Gastroesophageal sphincter (tissue), 4 donors: ENCODE results near the gene SORBS1. TPM values are rescaled to one million over a fixed set of nuclear protein-coding genes. Genes with fewer than 3 reads are reported as not detected.

Experiments used
- ATAC-seq: fragments of 150-250 bp; one replicate; pipeline ENCODE4 v1.9.1; 2016; ENCODE audit warnings: mild to moderate bottlenecking, moderate library complexity
- H3K27ac ChIP-seq, 4 donors: fragments of 200-600 bp; sonication (generic) in 3 of 4; 1 replicate in 3 of 4; 2 replicates in 1 of 4; pipeline ENCODE4 v1.5.1; 2016 to 2019
- H3K27me3 ChIP-seq: fragments of 200-600 bp; sonication (generic); one replicate; pipeline ENCODE4 v1.5.1; 2019
- H3K36me3 ChIP-seq, 2 donors: fragments of 200-600 bp; sonication (generic); one replicate each; pipeline ENCODE4 v1.5.1; 2019; ENCODE audit warnings: control low read depth in 1 of 2
- H3K4me1 ChIP-seq, 3 donors: fragments of 200-600 bp; sonication (generic); 1 replicate in 2 of 3; 2 replicates in 1 of 3; pipeline ENCODE4 v1.5.1; 2016 to 2019; ENCODE audit warnings: control low read depth in 2 of 3
- H3K4me3 ChIP-seq, 2 donors: fragments of 200-600 bp; sonication (generic); one replicate each; pipeline ENCODE4 v1.5.1; 2019; ENCODE audit warnings: mild to moderate bottlenecking in 1 of 2, moderate library complexity in 1 of 2
- H3K9me3 ChIP-seq, 3 donors: fragments of 200-600 bp; sonication (generic); one replicate each; pipeline ENCODE4 v1.5.1; 2017 to 2019; ENCODE audit warnings: control low read depth in 2 of 3
- EP300 ChIP-seq: sonication (generic); formaldehyde crosslinking; IDR thresholded peaks from one replicate; pipeline ENCODE4 v1.6.1; 2017; ENCODE audit warnings: antibody characterized with exemption, mild to moderate bottlenecking
- POLR2A ChIP-seq, 2 donors: fragments of 450-650 bp; IDR thresholded peaks; one replicate each; pipeline ENCODE4 v1.6.1; 2017; ENCODE audit warnings: antibody characterized with exemption in 2 of 2, mild to moderate bottlenecking in 2 of 2, moderate library complexity in 1 of 2
- POLR2AphosphoS5 ChIP-seq: sonication (generic); formaldehyde crosslinking; IDR thresholded peaks from one replicate; pipeline ENCODE4 v1.6.1; 2017; ENCODE audit warnings: antibody characterized with exemption
- WGBS, 2 donors: methylation state at CpG; one replicate each; pipeline ENCODE4 v1.1.5; 2018; ENCODE audit warnings: low coverage in 1 of 2; 5-methylcytosine and 5-hydroxymethylcytosine counted together
- total RNA-seq, 4 donors: library from RNA; depleted of rRNA; stranded (reverse); fragments of >200 nt; gene quantifications; one replicate each; pipeline ENCODE4 v1.1.0, GENCODE V29; 2016
- TF ChIP-seq, protein P1 (sequence below), 4 experiments: fragments of 200-600 bp in 2 of 4; fragments of 450-650 bp in 2 of 4; sonication (generic) in 1 of 4; IDR thresholded peaks; one replicate each; pipeline ENCODE4 v1.5.1; 2017 to 2019; ENCODE audit warnings: antibody characterized with exemption in 4 of 4, mild to moderate bottlenecking in 2 of 4, moderate library complexity in 2 of 4

Gene SORBS1
- total RNA-seq, 4 donors from 2014 or later, result 1,866 to 2,220 (median 1,948) TPM

DNA sequence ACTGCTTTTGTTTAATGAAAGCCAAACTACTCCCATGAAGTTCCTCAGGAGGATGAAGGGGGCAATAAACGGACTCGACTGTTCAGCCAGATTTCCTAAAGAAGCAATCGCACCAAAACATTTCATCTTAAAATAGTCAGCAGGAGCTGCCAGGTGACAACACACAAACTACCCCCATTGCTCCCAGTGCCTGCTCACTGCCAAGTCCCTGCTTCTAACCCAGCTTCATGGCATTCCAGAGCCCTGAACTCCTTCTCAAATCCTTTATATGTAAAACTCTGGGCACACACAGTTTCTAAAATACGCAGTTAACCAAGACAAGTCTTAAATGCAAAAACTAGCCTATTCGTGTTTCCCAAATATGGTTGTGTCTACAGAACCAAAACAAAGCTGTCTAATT, 110.0 kb downstream of the SORBS1 start:
- peaks cover 17 to 97% (median 47%) of the 10 kb centered on the region in 3 donors for H3K4me1 ChIP-seq
- 22 to 32% methylated on average over 4 of the region's 5 CpGs for WGBS, 2 donors
- TF ChIP-seq POLR2AphosphoS5 (peak; percentile 75), EP300 (peak; percentile 70), POLR2A (IDR thresholded peaks at IDR 0.05) (no peak)
- TF ChIP-seq, protein P1, sequence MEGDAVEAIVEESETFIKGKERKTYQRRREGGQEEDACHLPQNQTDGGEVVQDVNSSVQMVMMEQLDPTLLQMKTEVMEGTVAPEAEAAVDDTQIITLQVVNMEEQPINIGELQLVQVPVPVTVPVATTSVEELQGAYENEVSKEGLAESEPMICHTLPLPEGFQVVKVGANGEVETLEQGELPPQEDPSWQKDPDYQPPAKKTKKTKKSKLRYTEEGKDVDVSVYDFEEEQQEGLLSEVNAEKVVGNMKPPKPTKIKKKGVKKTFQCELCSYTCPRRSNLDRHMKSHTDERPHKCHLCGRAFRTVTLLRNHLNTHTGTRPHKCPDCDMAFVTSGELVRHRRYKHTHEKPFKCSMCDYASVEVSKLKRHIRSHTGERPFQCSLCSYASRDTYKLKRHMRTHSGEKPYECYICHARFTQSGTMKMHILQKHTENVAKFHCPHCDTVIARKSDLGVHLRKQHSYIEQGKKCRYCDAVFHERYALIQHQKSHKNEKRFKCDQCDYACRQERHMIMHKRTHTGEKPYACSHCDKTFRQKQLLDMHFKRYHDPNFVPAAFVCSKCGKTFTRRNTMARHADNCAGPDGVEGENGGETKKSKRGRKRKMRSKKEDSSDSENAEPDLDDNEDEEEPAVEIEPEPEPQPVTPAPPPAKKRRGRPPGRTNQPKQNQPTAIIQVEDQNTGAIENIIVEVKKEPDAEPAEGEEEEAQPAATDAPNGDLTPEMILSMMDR (IDR thresholded peaks at IDR 0.05), result no peak
- peak overlapping the region; percentile 84 to 97 (median 93) for H3K27ac ChIP-seq
- no peaks in the 10 kb centered on the region for H3K36me3 ChIP-seq
- no peak overlapping the region for H3K4me3 ChIP-seq
- no peaks in the 10 kb centered on the region for H3K9me3 ChIP-seq
- peak; percentile 81 for ATAC-seq
- no peaks in the 10 kb centered on the region for H3K27me3 ChIP-seq

DNA sequence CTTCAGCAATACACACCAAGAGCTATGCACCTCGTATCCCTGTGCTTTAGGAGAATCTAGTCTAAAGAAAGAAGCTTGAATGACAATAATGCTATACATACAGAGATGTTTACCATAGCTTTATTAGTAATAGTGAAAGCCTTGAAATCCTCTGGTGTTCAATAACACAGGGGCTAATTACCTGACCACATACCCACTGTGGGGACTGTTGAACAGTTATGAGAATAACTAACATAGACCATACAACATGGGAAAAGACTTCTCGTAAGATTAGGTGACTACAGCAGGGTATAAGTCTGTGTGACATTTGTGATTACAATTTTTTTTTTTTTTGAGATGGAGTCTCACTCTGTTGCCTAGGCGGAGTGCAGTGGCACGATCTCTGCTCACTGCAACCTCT, 111.0 kb downstream of the SORBS1 start:
- ATAC-seq, result no peak
- TF ChIP-seq, protein P1 (IDR thresholded peaks at IDR 0.05), result no peak
- TF ChIP-seq POLR2A (IDR thresholded peaks at IDR 0.05), result no peak
- TF ChIP-seq POLR2AphosphoS5, result no peak
- no peak for TF ChIP-seq EP300
- no peaks in the 10 kb centered on the region for H3K27me3 ChIP-seq
- peaks cover 23 to 97% (median 55%) of the 10 kb centered on the region in 3 donors for H3K4me1 ChIP-seq
- no peaks in the 10 kb centered on the region for H3K36me3 ChIP-seq
- peak overlapping the region; percentile 84 to 97 (median 93) for H3K27ac ChIP-seq
- no peak overlapping the region for H3K4me3 ChIP-seq
- H3K9me3 ChIP-seq, result no peaks in the 10 kb centered on the region
- WGBS, 2 donors, result 58 to 75% methylated on average over 4 of the region's 4 CpGs

DNA sequence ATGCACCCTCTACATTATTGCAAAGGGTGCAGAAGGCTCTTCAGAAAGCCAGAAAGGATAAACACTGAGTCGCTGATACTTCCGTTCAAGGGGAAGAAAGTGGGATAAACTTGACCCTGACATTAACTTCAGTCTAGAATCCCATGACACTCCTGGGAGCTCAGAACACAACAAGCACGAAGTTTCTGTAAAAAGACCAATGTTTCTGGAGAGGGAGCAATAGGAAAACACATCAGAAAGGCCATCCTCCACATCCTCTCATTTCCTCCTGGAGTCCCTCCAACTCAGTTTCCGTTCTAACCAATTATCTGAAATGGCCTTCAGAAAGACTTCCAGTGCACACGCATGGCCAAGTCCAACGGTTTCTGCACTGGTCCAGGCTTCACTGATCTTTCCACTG, 113.5 kb downstream of the SORBS1 start:
- no peaks in the 10 kb centered on the region for H3K9me3 ChIP-seq
- no peak for ATAC-seq
- TF ChIP-seq POLR2AphosphoS5, result peak; percentile 66
- TF ChIP-seq POLR2A (IDR thresholded peaks at IDR 0.05), result no peak
- no peak overlapping the region for H3K4me3 ChIP-seq
- no peaks in the 10 kb centered on the region for H3K27me3 ChIP-seq
- H3K27ac ChIP-seq, result peak overlapping the region; percentile 84 to 97 (median 93)
- 6 to 13% methylated on average over 5 to 6 of the region's 6 CpGs for WGBS, 2 donors
- H3K36me3 ChIP-seq, result no peaks in the 10 kb centered on the region
- peaks cover 23 to 99% (median 50%) of the 10 kb centered on the region in 3 donors for H3K4me1 ChIP-seq

DNA sequence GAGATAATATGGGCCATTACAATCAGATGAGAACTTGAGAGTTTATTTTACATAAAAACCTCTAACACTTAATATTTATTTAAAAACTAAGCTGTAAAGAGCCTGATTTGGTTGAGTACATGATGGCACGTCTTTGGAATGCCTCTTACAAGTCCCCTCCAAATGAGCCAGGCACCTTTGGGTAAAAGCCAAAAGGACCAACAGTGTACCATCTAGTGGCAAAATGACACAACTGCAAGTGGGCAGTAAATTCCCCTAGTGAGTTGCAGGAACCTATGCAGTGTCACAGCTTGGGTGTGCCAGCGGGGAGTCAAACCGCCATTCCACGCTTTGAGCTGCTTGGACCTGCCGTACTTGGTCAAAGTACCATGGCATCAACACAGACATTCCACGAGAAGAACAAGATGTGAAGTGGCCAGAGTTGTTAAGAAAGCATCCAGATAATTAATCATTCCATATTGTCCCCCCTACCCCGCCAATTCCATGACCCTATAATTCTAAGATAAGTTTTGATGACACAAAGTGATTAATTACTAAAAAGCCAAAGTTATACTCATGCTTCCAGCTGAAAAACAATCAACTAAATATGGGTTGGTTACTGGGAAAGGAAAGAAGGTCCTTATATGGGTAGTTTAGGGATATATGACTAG, 115.2 kb downstream of the SORBS1 start:
- TF ChIP-seq, protein P1 (IDR thresholded peaks at IDR 0.05), result peak; percentile 65 to 91 (median 84)
- TF ChIP-seq EP300 (peak; percentile 80), POLR2AphosphoS5 (peak; percentile 97), POLR2A (IDR thresholded peaks at IDR 0.05) (no peak)
- peaks cover 23 to 99% (median 54%) of the 10 kb centered on the region in 3 donors for H3K4me1 ChIP-seq
- ATAC-seq, result peak; percentile 82
- no peak overlapping the region for H3K4me3 ChIP-seq
- 0 to 27% methylated on average over 1 to 4 of the region's 7 CpGs for WGBS, 2 donors
- peak overlapping the region; percentile 84 to 97 (median 93) for H3K27ac ChIP-seq
- H3K27me3 ChIP-seq, result no peaks in the 10 kb centered on the region
- no peaks in the 10 kb centered on the region for H3K9me3 ChIP-seq
- H3K36me3 ChIP-seq, result no peaks in the 10 kb centered on the region

DNA sequence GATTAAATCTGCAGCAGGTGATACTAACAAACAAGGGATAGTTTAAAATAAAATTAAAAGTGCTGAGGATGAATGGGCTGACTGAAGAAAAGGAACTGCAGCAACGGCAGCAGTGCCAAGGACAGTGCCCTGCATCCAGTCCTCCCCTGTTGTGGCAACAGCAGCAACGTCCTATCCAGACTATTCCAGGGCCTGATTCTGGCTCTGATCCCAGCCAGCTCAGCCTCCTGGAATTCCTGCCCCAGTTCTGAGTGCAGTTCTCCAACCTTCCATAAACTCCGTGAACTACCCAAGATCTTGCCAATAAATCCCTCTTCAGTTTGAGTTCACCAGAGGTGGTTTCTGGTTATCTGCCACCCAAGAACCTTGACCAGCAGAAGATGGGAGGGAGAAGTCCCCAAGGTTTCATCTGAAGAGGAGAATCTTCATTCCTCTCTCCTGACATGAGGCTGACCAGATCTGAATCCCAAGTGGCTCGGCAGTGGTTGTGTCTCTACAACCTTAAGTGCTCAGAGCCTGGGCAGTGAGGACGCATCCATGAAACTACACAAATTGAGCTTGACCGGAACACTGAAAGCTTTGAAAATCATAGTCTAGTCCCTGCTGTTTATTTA, 115.8 kb downstream of the SORBS1 start:
- Histone ChIP-seq H3K36me3 (no peaks in the 10 kb centered on the region), H3K9me3 (no peaks in the 10 kb centered on the region), H3K27me3 (no peaks in the 10 kb centered on the region), H3K27ac (peak overlapping the region; percentile 84 to 97 (median 93)), H3K4me1 (peaks cover 24 to 100% (median 53%) of the 10 kb centered on the region in 3 donors), H3K4me3 (no peak overlapping the region)
- TF ChIP-seq, protein P1 (IDR thresholded peaks at IDR 0.05), result peak in 2 of 4 experiments; percentile 38 to 41
- TF ChIP-seq POLR2AphosphoS5, result peak; percentile 96
- no peak for TF ChIP-seq POLR2A (IDR thresholded peaks at IDR 0.05)
- 5 to 16% methylated on average over 4 to 6 of the region's 6 CpGs for WGBS, 2 donors
- ATAC-seq, result peak; percentile 84
